ENCODE results near the gene RBCK1.

DNA sequence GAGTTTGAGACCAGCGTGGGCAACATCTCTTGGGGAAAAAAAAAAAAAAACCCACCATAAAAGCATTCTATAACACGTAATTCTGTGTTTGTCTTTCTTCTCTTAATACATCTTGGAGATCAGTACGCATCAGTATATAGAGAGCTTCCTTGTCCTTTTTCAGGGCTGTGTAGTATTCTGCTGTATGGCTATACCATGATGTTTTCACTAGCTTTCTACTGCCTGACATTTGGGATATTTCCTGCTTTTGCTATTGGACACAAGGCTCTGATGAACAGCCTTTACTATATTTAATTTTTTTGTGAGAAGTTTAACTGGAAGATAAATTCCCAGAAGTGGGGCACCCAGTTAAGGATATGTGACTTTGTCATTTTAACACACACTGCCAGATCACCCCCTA lies 20.6 kb upstream of the RBCK1 start:
- TF ChIP-seq, protein P1, sequence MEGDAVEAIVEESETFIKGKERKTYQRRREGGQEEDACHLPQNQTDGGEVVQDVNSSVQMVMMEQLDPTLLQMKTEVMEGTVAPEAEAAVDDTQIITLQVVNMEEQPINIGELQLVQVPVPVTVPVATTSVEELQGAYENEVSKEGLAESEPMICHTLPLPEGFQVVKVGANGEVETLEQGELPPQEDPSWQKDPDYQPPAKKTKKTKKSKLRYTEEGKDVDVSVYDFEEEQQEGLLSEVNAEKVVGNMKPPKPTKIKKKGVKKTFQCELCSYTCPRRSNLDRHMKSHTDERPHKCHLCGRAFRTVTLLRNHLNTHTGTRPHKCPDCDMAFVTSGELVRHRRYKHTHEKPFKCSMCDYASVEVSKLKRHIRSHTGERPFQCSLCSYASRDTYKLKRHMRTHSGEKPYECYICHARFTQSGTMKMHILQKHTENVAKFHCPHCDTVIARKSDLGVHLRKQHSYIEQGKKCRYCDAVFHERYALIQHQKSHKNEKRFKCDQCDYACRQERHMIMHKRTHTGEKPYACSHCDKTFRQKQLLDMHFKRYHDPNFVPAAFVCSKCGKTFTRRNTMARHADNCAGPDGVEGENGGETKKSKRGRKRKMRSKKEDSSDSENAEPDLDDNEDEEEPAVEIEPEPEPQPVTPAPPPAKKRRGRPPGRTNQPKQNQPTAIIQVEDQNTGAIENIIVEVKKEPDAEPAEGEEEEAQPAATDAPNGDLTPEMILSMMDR (IDR thresholded peaks at IDR 0.05) = no peak
- TF ChIP-seq POLR2A (IDR thresholded peaks at IDR 0.05) (no peak), EP300 (IDR thresholded peaks at IDR 0.05) (no peak)

All from upper lobe of left lung (tissue), 4 donors.